ENCODE data around the gene ARIH1. TPM values are rescaled to one million over a fixed set of nuclear protein-coding genes. Genes with fewer than 3 reads are reported as not detected.

ARIH1 gene
- total and polyA plus RNA-seq, 8 donors, result 16.1 to 380 (median 29.5) TPM

- no peaks in the 10 kb centered on the region for H3K27me3 ChIP-seq
- peaks cover 7 to 38% (median 26%) of the 10 kb centered on the region in 4 donors for H3K36me3 ChIP-seq
- H3K4me3 ChIP-seq, result no peak overlapping the region
- peaks cover 27 to 86% (median 59%) of the 10 kb centered on the region in 4 donors for H3K4me1 ChIP-seq
- no peak for DNase-seq
- intact Hi-C loops (cut with DNase I; ENCODE audit: low total_unique reads), result no loop called here
- 64 to 78% (median 74%) methylated on average over 3 of the region's 3 CpGs for WGBS, 5 donors
- TF ChIP-seq EP300 (IDR thresholded peaks at IDR 0.05) (no peak), CTCF (IDR thresholded peaks at IDR 0.05) (no peak), POLR2AphosphoS5 (IDR thresholded peaks at IDR 0.05) (no peak), POLR2A (IDR thresholded peaks at IDR 0.05) (no peak)
- H3K27ac ChIP-seq, result no peak overlapping the region
- no peaks in the 10 kb centered on the region for H3K9me3 ChIP-seq
These were observed 7.0 kb downstream of the ARIH1 start for GRCh38 chr15:72481015-72481659.

- no peaks in the 10 kb centered on the region for H3K27me3 ChIP-seq
- TF ChIP-seq POLR2A (IDR thresholded peaks at IDR 0.05) (no peak), POLR2AphosphoS5 (IDR thresholded peaks at IDR 0.05) (no peak), CTCF (IDR thresholded peaks at IDR 0.05) (no peak), EP300 (IDR thresholded peaks at IDR 0.05) (no peak)
- DNase-seq, result no peak
- peaks cover 7 to 38% (median 26%) of the 10 kb centered on the region in 4 donors for H3K36me3 ChIP-seq
- H3K9me3 ChIP-seq, result no peaks in the 10 kb centered on the region
- H3K4me3 ChIP-seq, result no peak overlapping the region
- intact Hi-C loops (cut with DNase I; ENCODE audit: low total_unique reads), result no loop called here
- H3K27ac ChIP-seq, result no peak overlapping the region
- peaks cover 21 to 86% (median 58%) of the 10 kb centered on the region in 4 donors for H3K4me1 ChIP-seq
These were observed 8.1 kb downstream of the ARIH1 start for GRCh38 chr15:72482275-72482674.

- intact Hi-C loops (cut with DNase I; ENCODE audit: low total_unique reads), result no loop called here
- Histone ChIP-seq H3K27me3 (no peaks in the 10 kb centered on the region), H3K36me3 (peaks cover 2 to 29% (median 19%) of the 10 kb centered on the region in 4 donors), H3K9me3 (no peaks in the 10 kb centered on the region), H3K4me1 (peaks cover 20 to 86% (median 57%) of the 10 kb centered on the region in 4 donors), H3K27ac (no peak overlapping the region), H3K4me3 (no peak overlapping the region)
- DNase-seq, result no peak
- 85 to 87% (median 86%) methylated on average over 6 of the region's 6 CpGs for WGBS, 5 donors
- no peak for TF ChIP-seq CTCF (IDR thresholded peaks at IDR 0.05)
- no peak for TF ChIP-seq EP300 (IDR thresholded peaks at IDR 0.05)
- no peak for TF ChIP-seq POLR2AphosphoS5 (IDR thresholded peaks at IDR 0.05)
- TF ChIP-seq POLR2A (IDR thresholded peaks at IDR 0.05), result no peak
These were observed 9.1 kb downstream of the ARIH1 start for GRCh38 chr15:72483279-72483678.

DNA sequence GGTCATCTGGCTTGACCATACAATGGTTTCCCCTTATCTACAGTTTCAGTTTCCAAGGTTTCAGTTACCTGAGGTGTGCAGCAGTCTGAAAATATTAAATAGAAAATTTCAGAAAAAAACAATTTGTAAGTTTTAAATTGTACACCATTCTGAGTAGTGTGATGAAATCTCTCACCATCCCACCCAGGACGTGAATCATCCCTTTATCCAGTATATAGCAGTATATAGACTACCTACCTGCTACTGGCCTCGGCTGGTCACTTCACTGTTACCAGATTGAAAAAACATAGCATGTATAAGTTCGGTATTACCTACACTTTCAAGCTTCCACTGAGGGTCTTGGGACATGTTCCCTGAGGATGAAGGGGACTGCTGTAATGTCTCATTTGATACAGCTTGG lies 12.0 kb downstream of the ARIH1 start:
- TF ChIP-seq EP300 (IDR thresholded peaks at IDR 0.05) (no peak), CTCF (IDR thresholded peaks at IDR 0.05) (no peak), POLR2AphosphoS5 (IDR thresholded peaks at IDR 0.05) (no peak)
- intact Hi-C loops (cut with DNase I; ENCODE audit: low total_unique reads), result no loop called here
- no peaks in the 10 kb centered on the region for H3K27me3 ChIP-seq
- H3K27ac ChIP-seq, result no peak overlapping the region
- H3K9me3 ChIP-seq, result no peaks in the 10 kb centered on the region
- 87 to 94% (median 90%) methylated on average over 3 of the region's 3 CpGs for WGBS, 5 donors
- DNase-seq, result no peak
- peaks cover 33 to 88% (median 60%) of the 10 kb centered on the region in 4 donors for H3K4me1 ChIP-seq
- H3K36me3 ChIP-seq, result peaks cover 0 to 7% (median 0%) of the 10 kb centered on the region in 4 donors
- no peak overlapping the region for H3K4me3 ChIP-seq
